Neuronal stem cell (in vitro differentiated cells): Measurements from ENCODE around the gene DCP1A. TPM values are rescaled to one million over a fixed set of nuclear protein-coding genes. Genes with fewer than 3 reads are reported as not detected.
A peak's percentile ranks its signal among the peaks of the same experiment; 100 is the strongest.

Experiments used
- DNase-seq: peaks from one replicate; pipeline ENCODE4 v3.0.0-alpha.2; 2013; ENCODE audit warnings: low spot score
- H2AFZ ChIP-seq: one replicate; pipeline ENCODE4 v1.6.1; 2013; ENCODE audit warnings: mild to moderate bottlenecking, low read length, inconsistent platforms
- H2AK5ac ChIP-seq: 2 replicates; pipeline ENCODE4 v1.6.1; 2013; ENCODE audit warnings: low read depth, mild to moderate bottlenecking, inconsistent platforms, low read length, moderate library complexity, mixed read lengths
- H2BK120ac ChIP-seq: 2 replicates; pipeline ENCODE4 v1.6.1; 2013; ENCODE audit warnings: low read depth, mild to moderate bottlenecking, inconsistent platforms, low read length, moderate library complexity, mixed read lengths
- H2BK12ac ChIP-seq: one replicate; pipeline ENCODE4 v1.6.1; 2013; ENCODE audit warnings: low read length, inconsistent platforms
- H2BK15ac ChIP-seq: 2 replicates; pipeline ENCODE4 v1.6.1; 2013; ENCODE audit warnings: mild to moderate bottlenecking, low read length, inconsistent platforms, mixed read lengths
- H2BK5ac ChIP-seq: one replicate; pipeline ENCODE4 v1.6.1; 2013; ENCODE audit warnings: inconsistent platforms, mild to moderate bottlenecking, low read length, moderate library complexity
- H3K14ac ChIP-seq: one replicate; pipeline ENCODE4 v1.6.1; 2013; ENCODE audit warnings: low read length, inconsistent platforms
- H3K18ac ChIP-seq: 2 replicates; pipeline ENCODE4 v1.6.1; 2013; ENCODE audit warnings: low read length, inconsistent platforms
- H3K23ac ChIP-seq: 2 replicates; pipeline ENCODE4 v1.6.1; 2013; ENCODE audit warnings: low read depth, mild to moderate bottlenecking, mixed read lengths, low read length, inconsistent platforms; ENCODE audit not compliant: poor library complexity
- H3K27ac ChIP-seq: replicated peaks from 3 replicates; pipeline ENCODE4 v1.5.1; 2013; ENCODE audit warnings: low read length, inconsistent platforms
- H3K27me3 ChIP-seq, 3 experiments: 2 replicates each; pipeline ENCODE4 v1.6.1; 2013; ENCODE audit warnings: low read length in 3 of 3, mild to moderate bottlenecking in 2 of 3, inconsistent platforms in 1 of 3, low read depth in 1 of 3, mixed read lengths in 1 of 3, moderate library complexity in 1 of 3; ENCODE audit not compliant: control insufficient read depth in 3 of 3, insufficient read depth in 3 of 3
- H3K36me3 ChIP-seq, 2 donors: replicated peaks in 1 of 2; 2 replicates each; pipeline ENCODE4 v1.6.1; 2013; ENCODE audit warnings: low read length in 2 of 2; ENCODE audit not compliant: control insufficient read depth in 2 of 2, insufficient read depth in 2 of 2
- H3K4ac ChIP-seq: 2 replicates; pipeline ENCODE4 v1.6.1; 2013; ENCODE audit warnings: inconsistent platforms, mild to moderate bottlenecking, low read length, moderate library complexity
- H3K4me1 ChIP-seq, 2 donors: 1 replicate in 1 of 2; 2 replicates in 1 of 2; pipeline ENCODE4 v1.6.1; 2013; ENCODE audit warnings: low read length in 2 of 2, low read depth in 1 of 2; ENCODE audit not compliant: control insufficient read depth in 2 of 2, insufficient read depth in 1 of 2
- H3K4me2 ChIP-seq: one replicate; pipeline ENCODE4 v1.6.1; 2013; ENCODE audit warnings: mild to moderate bottlenecking, low read length, inconsistent platforms; ENCODE audit not compliant: insufficient read depth, poor library complexity, severe bottlenecking
- H3K4me3 ChIP-seq, 2 donors: 2 replicates each; pipeline ENCODE4 v1.5.1; 2013; ENCODE audit warnings: low read length in 2 of 2, mild to moderate bottlenecking in 2 of 2, inconsistent platforms in 1 of 2, moderate library complexity in 1 of 2
- H3K79me1 ChIP-seq: one replicate; pipeline ENCODE4 v1.6.1; 2013; ENCODE audit warnings: low read depth, mild to moderate bottlenecking, inconsistent platforms, low read length, moderate library complexity
- H3K9ac ChIP-seq: one replicate; pipeline ENCODE4 v1.6.1; 2013; ENCODE audit warnings: mild to moderate bottlenecking, low read depth, low read length, inconsistent platforms; ENCODE audit not compliant: poor library complexity
- H3K9me3 ChIP-seq, 2 donors: replicated peaks in 1 of 2; 2 replicates each; pipeline versions ENCODE3 to v1.6.1; 2013; ENCODE audit warnings: low read length in 2 of 2, mild to moderate bottlenecking in 2 of 2, inconsistent platforms in 1 of 2, low read depth in 1 of 2, mixed read lengths in 1 of 2, moderate library complexity in 1 of 2; ENCODE audit not compliant: control insufficient read depth in 2 of 2, insufficient read depth in 1 of 2
- H4K8ac ChIP-seq: one replicate; pipeline ENCODE4 v1.6.1; 2013; ENCODE audit warnings: low read depth, mild to moderate bottlenecking, inconsistent platforms, low read length, moderate library complexity
- H4K91ac ChIP-seq: one replicate; pipeline ENCODE4 v1.6.1; 2013; ENCODE audit warnings: low read length, low read depth, mild to moderate bottlenecking, inconsistent platforms; ENCODE audit not compliant: poor library complexity
- WGBS, 2 donors: extraction: QIAGEN DNeasy Blood & Tissue Kit; methylation state at CpG; one replicate each; pipeline ENCODE4 v1.1.7; 2013; ENCODE audit warnings: missing lambda C conversion rate in 2 of 2, mixed read lengths in 1 of 2; ENCODE audit not compliant: insufficient read length in 2 of 2, insufficient replicate concordance in 1 of 2; ENCODE audit errors: extremely low coverage in 2 of 2; 5-methylcytosine and 5-hydroxymethylcytosine counted together
- polyA plus RNA-seq, 2 experiments: library from polyadenylated mRNA; stranded (reverse); fragments of 200-250 nt; gene quantifications; one replicate each; pipeline ENCODE4 v1.2.3, GENCODE V29; 2013

DCP1A gene
- 36.1 TPM for polyA plus RNA-seq (2013, experiment 1 of 2)
- polyA plus RNA-seq (2013, experiment 2 of 2), result 33.8 TPM

- H3K4ac ChIP-seq, result no peak within 1 kb of the TSS
- peak within 1 kb of the TSS; percentile 95 for H3K23ac ChIP-seq
- H4K91ac ChIP-seq, result no peak within 1 kb of the TSS
- no peak within 1 kb of the TSS for H2BK12ac ChIP-seq
- H4K8ac ChIP-seq, result peak within 1 kb of the TSS; percentile 72
- peak within 1 kb of the TSS; percentile 96 for H3K4me3 ChIP-seq
- H2BK120ac ChIP-seq, result peak within 1 kb of the TSS; percentile 88
- peak within 1 kb of the TSS; percentile 98 for H2BK15ac ChIP-seq
- H3K18ac ChIP-seq, result peak within 1 kb of the TSS; percentile 99
- H3K4me2 ChIP-seq, result peak within 1 kb of the TSS; percentile 71
- DNase-seq, result peak; percentile 97
- peaks cover 3 to 24% of the 10 kb centered on the region in 2 donors for H3K36me3 ChIP-seq
- H3K9me3 ChIP-seq, result no peaks in the 10 kb centered on the region
- WGBS, 2 donors, result no CpG with 5 or more reads among the region's 61 CpGs
- peak within 1 kb of the TSS; percentile 94 for H3K14ac ChIP-seq
- H2AK5ac ChIP-seq, result no peak within 1 kb of the TSS
- peak within 1 kb of the TSS; percentile 92 for H2BK5ac ChIP-seq
- H3K79me1 ChIP-seq, result no peaks in the 10 kb centered on the region
- no peaks in the 10 kb centered on the region for H3K27me3 ChIP-seq
- H3K27ac ChIP-seq, result peak within 1 kb of the TSS; percentile 92
- H3K4me1 ChIP-seq, result peaks cover 2 to 13% of the 10 kb centered on the region in 2 donors
- peak within 1 kb of the TSS; percentile 97 for H2AFZ ChIP-seq
- H3K9ac ChIP-seq, result peak within 1 kb of the TSS; percentile 98
Measured at GRCh38 chr3:53347261-53348064, at the start of gene DCP1A. Gene DCP1A (minus strand): TSS chr3:53347543. CDS start chr3:53347517, 26 bp downstream.

GRCh38 chr3:53384465-53385423 is 37.4 kb upstream of the DCP1A start:
- Histone ChIP-seq H3K18ac (no peak overlapping the region), H3K9me3 (peaks cover 0 to 1% of the 10 kb centered on the region in 2 donors), H3K27me3 (peaks cover 0 to 3% (median 0%) of the 10 kb centered on the region in 3 experiments), H2AFZ (no peak overlapping the region), H2BK120ac (no peak overlapping the region), H3K79me1 (no peaks in the 10 kb centered on the region), H2BK12ac (no peak overlapping the region), H3K27ac (no peak overlapping the region), H2BK15ac (no peak overlapping the region), H4K91ac (no peak overlapping the region), H3K4me3 (no peak overlapping the region), H2AK5ac (no peak overlapping the region), H3K36me3 (no peaks in the 10 kb centered on the region), H3K9ac (no peak overlapping the region), H3K14ac (no peak overlapping the region), H3K4me2 (no peak overlapping the region), H2BK5ac (no peak overlapping the region), H3K4me1 (peaks cover 0 to 2% of the 10 kb centered on the region in 2 donors), H4K8ac (no peak overlapping the region), H3K23ac (no peak overlapping the region), H3K4ac (no peak overlapping the region)
- WGBS, 2 donors, result no CpG with 5 or more reads among the region's 6 CpGs
- DNase-seq, result no peak

- Histone ChIP-seq H3K4ac (no peak overlapping the region), H3K79me1 (no peaks in the 10 kb centered on the region), H2BK120ac (no peak overlapping the region), H2AK5ac (no peak overlapping the region), H3K9me3 (peaks cover 0 to 1% of the 10 kb centered on the region in 2 donors), H3K14ac (no peak overlapping the region), H2AFZ (no peak overlapping the region), H3K9ac (no peak overlapping the region), H2BK12ac (no peak overlapping the region), H3K36me3 (no peaks in the 10 kb centered on the region), H3K4me3 (no peak overlapping the region), H3K23ac (no peak overlapping the region), H3K27me3 (peaks cover 0 to 3% (median 0%) of the 10 kb centered on the region in 3 experiments), H4K8ac (no peak overlapping the region), H4K91ac (no peak overlapping the region), H3K27ac (no peak overlapping the region), H3K4me2 (no peak overlapping the region), H3K4me1 (peaks cover 0 to 2% of the 10 kb centered on the region in 2 donors), H2BK5ac (no peak overlapping the region), H3K18ac (no peak overlapping the region), H2BK15ac (no peak overlapping the region)
- DNase-seq, result no peak
- WGBS, 2 donors, result no CpG with 5 or more reads among the region's 4 CpGs
Measured at GRCh38 chr3:53382106-53382505, 34.8 kb upstream of the DCP1A start.
